Naive thymus-derived CD4-positive, alpha-beta T cell (primary cell): Measurements from ENCODE around the gene TOPBP1. TPM values are rescaled to one million over a fixed set of nuclear protein-coding genes. Genes with fewer than 3 reads are reported as not detected.

ENCODE experiments used
- ATAC-seq: fragments of 150-1000 bp; cut with Tn5 transposase; 2 replicates; pipeline ENCODE4 v1.10.0; 2021; ENCODE audit warnings: mild to moderate bottlenecking, moderate library complexity
- CTCF ChIA-PET: fragments of 350-600 bp; sonication (Branson Sonifier 250); formaldehyde crosslinking; loops from one replicate; lab custom pipeline; 2021; ENCODE audit warnings: antibody characterized with exemption; lab: Charles Lee
- POLR2A ChIA-PET: fragments of 350-600 bp; sonication (Branson Sonifier 250); formaldehyde crosslinking; loops from one replicate; lab custom pipeline; 2021; ENCODE audit warnings: antibody characterized with exemption, inconsistent platforms; lab: Charles Lee
- DNase-seq, 9 donors: peaks; one replicate each; pipeline versions ENCODE4 v3.0.0 to v3.0.0-alpha.2; 2020 to 2022; ENCODE audit warnings: mixed read lengths in 1 of 9
- H3K27ac ChIP-seq: one replicate; pipeline ENCODE4 v1.7.0; 2013; ENCODE audit warnings: mild to moderate bottlenecking, low read depth, low read length, moderate library complexity
- H3K27me3 ChIP-seq, 2 donors: one replicate each; pipeline ENCODE4 v1.7.0; 2013; ENCODE audit warnings: low read length in 2 of 2, mild to moderate bottlenecking in 2 of 2, moderate library complexity in 2 of 2; ENCODE audit not compliant: control insufficient read depth in 2 of 2, insufficient read depth in 2 of 2
- H3K36me3 ChIP-seq, 3 experiments: 1 replicate in 2 of 3; 2 replicates in 1 of 3; pipeline ENCODE4 v1.7.0; 2013; ENCODE audit warnings: low read length in 3 of 3, mild to moderate bottlenecking in 3 of 3, moderate library complexity in 1 of 3; ENCODE audit not compliant: insufficient read depth in 3 of 3, control insufficient read depth in 2 of 3
- H3K4me1 ChIP-seq, 2 donors: one replicate each; pipeline ENCODE4 v1.7.0; 2013; ENCODE audit warnings: low read length in 2 of 2, mild to moderate bottlenecking in 2 of 2, moderate library complexity in 1 of 2; ENCODE audit not compliant: control insufficient read depth in 2 of 2, insufficient read depth in 2 of 2
- H3K4me3 ChIP-seq: 2 replicates; pipeline ENCODE4 v1.7.0; 2013; ENCODE audit warnings: mild to moderate bottlenecking, low read length
- H3K9me3 ChIP-seq, 3 experiments: 1 replicate in 2 of 3; 2 replicates in 1 of 3; pipeline ENCODE4 v1.7.0; 2013; ENCODE audit warnings: low read length in 3 of 3; ENCODE audit not compliant: control insufficient read depth in 2 of 3
- H3K27ac Mint-ChIP-seq, 9 donors: one replicate each; pipeline ENCODE4 v1.8.0; 2020 to 2022; ENCODE audit warnings: mixed read lengths in 9 of 9, mild to moderate bottlenecking in 8 of 9, moderate library complexity in 5 of 9, inconsistent platforms in 2 of 9
- H3K27me3 Mint-ChIP-seq, 5 donors: one replicate each; pipeline ENCODE4 v1.8.0; 2021 to 2022; ENCODE audit warnings: mixed read lengths in 5 of 5, mild to moderate bottlenecking in 1 of 5
- H3K36me3 Mint-ChIP-seq, 5 donors: one replicate each; pipeline ENCODE4 v1.8.0; 2020 to 2022; ENCODE audit warnings: mixed read lengths in 5 of 5, mild to moderate bottlenecking in 3 of 5, inconsistent platforms in 1 of 5
- H3K4me1 Mint-ChIP-seq, 7 donors: one replicate each; pipeline ENCODE4 v1.8.0; 2020 to 2022; ENCODE audit warnings: mixed read lengths in 7 of 7, mild to moderate bottlenecking in 3 of 7, inconsistent platforms in 1 of 7
- H3K4me3 Mint-ChIP-seq, 10 donors: one replicate each; pipeline ENCODE4 v1.8.0; 2020 to 2022; ENCODE audit warnings: mild to moderate bottlenecking in 10 of 10, mixed read lengths in 10 of 10, moderate library complexity in 6 of 10, inconsistent platforms in 2 of 10
- H3K9me3 Mint-ChIP-seq, 11 donors: one replicate each; pipeline ENCODE4 v1.8.0; 2020 to 2022; ENCODE audit warnings: mixed read lengths in 11 of 11, mild to moderate bottlenecking in 4 of 11, inconsistent platforms in 1 of 11, moderate library complexity in 1 of 11
- intact Hi-C, 2 donors: fragments of 100-400 bp; cut with micrococcal nuclease; formaldehyde crosslinking; loops; one replicate each; pipeline ENCODE4 v1.15.1; 2023
- polyA plus RNA-seq, 2 donors: library from polyadenylated mRNA; unstranded; fragments of 300-500 nt; fragmentation: Illumina TruSeq; gene quantifications; one replicate each; pipeline ENCODE4 v1.2.3, GENCODE V29; 2021
- total RNA-seq, 6 experiments: library from RNA in 5 of 6; stranded (reverse) in 5 of 6; gene quantifications; 1 replicate in 5 of 6; 2 replicates in 1 of 6; pipeline ENCODE4 v1.2.3 and lab custom pipeline; 2021 to 2026

TOPBP1 gene
- total and polyA plus RNA-seq, 7 experiments from 2014 or later, result 5.2 to 73.8 (median 28.7) TPM

- Histone ChIP-seq H3K27ac (no peak overlapping the region), H3K9me3 (no peaks in the 10 kb centered on the region), H3K4me3 (no peak overlapping the region), H3K36me3 (peaks cover 0 to 41% (median 19%) of the 10 kb centered on the region in 3 experiments), H3K27me3 (no peaks in the 10 kb centered on the region), H3K4me1 (no peaks in the 10 kb centered on the region)
- H3K4me3 Mint-ChIP-seq, result no peak overlapping the region
- peaks cover 4 to 61% (median 38%) of the 10 kb centered on the region in 5 donors for H3K36me3 Mint-ChIP-seq
- ChIA-PET CTCF (interaction anchor here (0.6 kb wide), 1 partner anchor 169 kb away, joined by 3 read pairs; no protein-coding TSS in a partner anchor), POLR2A (interaction anchor here (0.9 kb wide), 1 partner anchor 33 kb away, joined by 4 read pairs; the partner anchor contains the start of gene CDV3)
- peaks cover 0 to 2% (median 0%) of the 10 kb centered on the region in 7 donors for H3K4me1 Mint-ChIP-seq
- intact Hi-C loops, result no loop called here
- H3K9me3 Mint-ChIP-seq, result peaks cover 0 to 2% (median 0%) of the 10 kb centered on the region in 11 donors
- DNase-seq (no peak), ATAC-seq (no peak)
- H3K27ac Mint-ChIP-seq, result no peak overlapping the region
- no peaks in the 10 kb centered on the region for H3K27me3 Mint-ChIP-seq
Measured at GRCh38 chr3:133606902-133607301, 54.8 kb downstream of the TOPBP1 start.

GRCh38 chr3:133606342-133606741 is 55.4 kb downstream of the TOPBP1 start:
- H3K36me3 Mint-ChIP-seq, result peaks cover 4 to 64% (median 35%) of the 10 kb centered on the region in 5 donors
- peaks cover 0 to 2% (median 0%) of the 10 kb centered on the region in 7 donors for H3K4me1 Mint-ChIP-seq
- H3K9me3 Mint-ChIP-seq, result peaks cover 0 to 2% (median 0%) of the 10 kb centered on the region in 11 donors
- intact Hi-C loops, result no loop called here
- DNase-seq, result no peak
- CTCF ChIA-PET, result interaction anchor here (0.6 kb wide), 1 partner anchor 169 kb away, joined by 3 read pairs; no protein-coding TSS in a partner anchor
- no peaks in the 10 kb centered on the region for H3K9me3 ChIP-seq
- no peak overlapping the region for H3K4me3 Mint-ChIP-seq
- H3K27me3 Mint-ChIP-seq, result no peaks in the 10 kb centered on the region
- H3K4me3 ChIP-seq, result no peak overlapping the region
- no peak overlapping the region for H3K27ac ChIP-seq
- H3K27me3 ChIP-seq, result no peaks in the 10 kb centered on the region
- POLR2A ChIA-PET, result interaction anchor here (0.9 kb wide), 1 partner anchor 33 kb away, joined by 4 read pairs; the partner anchor contains the start of gene CDV3
- H3K4me1 ChIP-seq, result no peaks in the 10 kb centered on the region
- no peak for ATAC-seq
- peaks cover 0 to 35% (median 19%) of the 10 kb centered on the region in 3 experiments for H3K36me3 ChIP-seq
- H3K27ac Mint-ChIP-seq, result peak overlapping the region in 1 of 9 donors; percentile 31

- no peaks in the 10 kb centered on the region for H3K4me1 ChIP-seq
- H3K36me3 ChIP-seq, result no peaks in the 10 kb centered on the region
- H3K27ac ChIP-seq, result no peak overlapping the region
- no peak overlapping the region for H3K27ac Mint-ChIP-seq
- no peaks in the 10 kb centered on the region for H3K27me3 ChIP-seq
- CTCF ChIA-PET, result no interaction called here
- H3K4me1 Mint-ChIP-seq, result peaks cover 0 to 2% (median 0%) of the 10 kb centered on the region in 7 donors
- H3K4me3 Mint-ChIP-seq, result no peak overlapping the region
- H3K4me3 ChIP-seq, result no peak overlapping the region
- DNase-seq (no peak), ATAC-seq (no peak)
- peaks cover 0 to 32% (median 4%) of the 10 kb centered on the region in 5 donors for H3K36me3 Mint-ChIP-seq
- no peaks in the 10 kb centered on the region for H3K9me3 Mint-ChIP-seq
- POLR2A ChIA-PET, result no interaction called here
- H3K9me3 ChIP-seq, result no peaks in the 10 kb centered on the region
- intact Hi-C loops, result no loop called here
- H3K27me3 Mint-ChIP-seq, result no peaks in the 10 kb centered on the region
Measured at GRCh38 chr3:133600572-133601081, 61.1 kb downstream of the TOPBP1 start.

- no peak overlapping the region for H3K27ac Mint-ChIP-seq
- H3K9me3 Mint-ChIP-seq, result no peaks in the 10 kb centered on the region
- ATAC-seq (no peak), DNase-seq (no peak)
- no peaks in the 10 kb centered on the region for H3K27me3 Mint-ChIP-seq
- peaks cover 0 to 9% (median 0%) of the 10 kb centered on the region in 7 donors for H3K4me1 Mint-ChIP-seq
- Histone ChIP-seq H3K4me1 (no peaks in the 10 kb centered on the region), H3K27me3 (no peaks in the 10 kb centered on the region), H3K27ac (no peak overlapping the region), H3K9me3 (no peaks in the 10 kb centered on the region), H3K4me3 (no peak overlapping the region), H3K36me3 (no peaks in the 10 kb centered on the region)
- no peak overlapping the region for H3K4me3 Mint-ChIP-seq
- ChIA-PET POLR2A (no interaction called here), CTCF (no interaction called here)
- peaks cover 0 to 24% (median 4%) of the 10 kb centered on the region in 5 donors for H3K36me3 Mint-ChIP-seq
- intact Hi-C loops, result no loop called here
Measured at GRCh38 chr3:133599280-133599679, 62.5 kb downstream of the TOPBP1 start.

GRCh38 chr3:133598405-133598804 is 63.3 kb downstream of the TOPBP1 start:
- intact Hi-C loops, result no loop called here
- no peak overlapping the region for H3K4me3 ChIP-seq
- POLR2A ChIA-PET, result no interaction called here
- no peaks in the 10 kb centered on the region for H3K4me1 ChIP-seq
- Mint-ChIP-seq H3K36me3 (peaks cover 0 to 22% (median 3%) of the 10 kb centered on the region in 5 donors), H3K9me3 (no peaks in the 10 kb centered on the region), H3K4me3 (no peak overlapping the region), H3K27me3 (no peaks in the 10 kb centered on the region), H3K4me1 (peaks cover 0 to 9% (median 0%) of the 10 kb centered on the region in 7 donors), H3K27ac (peak overlapping the region in 1 of 9 donors; percentile 33)
- no peaks in the 10 kb centered on the region for H3K27me3 ChIP-seq
- CTCF ChIA-PET, result no interaction called here
- ATAC-seq (no peak), DNase-seq (no peak)
- H3K36me3 ChIP-seq, result no peaks in the 10 kb centered on the region
- no peaks in the 10 kb centered on the region for H3K9me3 ChIP-seq
- no peak overlapping the region for H3K27ac ChIP-seq

GRCh38 chr3:133595341-133595740 is 66.4 kb downstream of the TOPBP1 start:
- DNase-seq, result no peak
- Mint-ChIP-seq H3K27me3 (no peaks in the 10 kb centered on the region), H3K27ac (peak overlapping the region in 4 of 9 donors; percentile 5 to 51 (median 40)), H3K36me3 (peaks cover 0 to 10% (median 0%) of the 10 kb centered on the region in 5 donors), H3K4me1 (peaks cover 0 to 9% (median 4%) of the 10 kb centered on the region in 7 donors), H3K9me3 (no peaks in the 10 kb centered on the region), H3K4me3 (no peak overlapping the region)
- ATAC-seq, result no peak
- Histone ChIP-seq H3K4me3 (no peak overlapping the region), H3K9me3 (no peaks in the 10 kb centered on the region), H3K4me1 (no peaks in the 10 kb centered on the region), H3K27me3 (no peaks in the 10 kb centered on the region), H3K36me3 (no peaks in the 10 kb centered on the region), H3K27ac (no peak overlapping the region)
- CTCF ChIA-PET, result interaction anchor here (0.6 kb wide), 1 partner anchor 917 kb away, joined by 3 read pairs; no protein-coding TSS in a partner anchor
- POLR2A ChIA-PET, result interaction anchor here (1.5 kb wide), 1 partner anchor 11 kb away, joined by 3 read pairs; no protein-coding TSS in a partner anchor
- intact Hi-C loops, result no loop called here
